Stimulated activated CD4-positive, alpha-beta T cell treated with anti-CD3 and anti-CD28 coated beads, Interleukin-12 subunit alpha, Interleukin-12 subunit beta, amount 100 ng/mL, for 24 hours (primary cell): ENCODE measurements around the gene AP2A2.
"Not testable (repeated sequence)": the region's sequence is repeated elsewhere in the genome, so short reads cannot be mapped to it uniquely, and the experiment has no call there.

Experiments used
- DNase-seq, 2 experiments: peaks; one replicate each; pipeline ENCODE4 v3.0.0-alpha.2; 2020; ENCODE audit warnings: low read depth in 2 of 2

Gene AP2A2

DNA sequence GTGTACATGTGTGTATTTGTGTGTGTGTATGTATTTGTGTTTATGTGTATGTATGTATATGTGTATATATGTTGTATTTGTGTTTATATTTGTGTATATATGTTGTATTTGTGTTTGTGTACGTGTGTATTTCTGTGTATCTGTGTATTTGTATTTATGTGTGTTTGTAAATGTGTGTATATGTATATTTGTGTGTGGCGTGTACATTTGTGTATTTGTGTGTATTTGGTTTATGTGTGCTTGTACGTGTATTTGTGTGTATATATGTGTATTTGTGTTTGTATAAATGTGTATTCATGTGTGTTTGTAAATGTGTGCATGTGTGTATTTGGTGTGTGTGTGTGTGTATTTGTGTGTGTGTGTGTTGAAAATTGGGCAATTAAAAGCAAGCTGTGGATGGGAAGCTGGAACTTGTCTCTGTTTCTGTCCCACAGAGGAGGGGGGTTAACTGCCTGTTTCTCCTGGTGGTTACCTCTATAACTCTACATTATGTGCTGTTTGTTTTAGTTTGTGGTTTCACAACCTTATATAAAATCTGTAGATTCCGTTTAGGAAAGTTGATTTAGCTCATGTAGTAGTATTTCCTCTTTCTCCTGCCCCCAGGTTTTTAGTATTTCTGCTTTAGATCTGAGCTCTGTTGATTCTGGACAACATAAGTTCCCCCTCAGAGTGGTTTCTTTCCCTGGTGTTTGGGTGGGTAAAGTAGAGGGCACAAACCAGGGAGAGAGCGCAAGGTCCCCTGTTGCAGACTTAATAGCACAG is 28.9 kb downstream of the AP2A2 start:
- DNase-seq = no peak

DNA sequence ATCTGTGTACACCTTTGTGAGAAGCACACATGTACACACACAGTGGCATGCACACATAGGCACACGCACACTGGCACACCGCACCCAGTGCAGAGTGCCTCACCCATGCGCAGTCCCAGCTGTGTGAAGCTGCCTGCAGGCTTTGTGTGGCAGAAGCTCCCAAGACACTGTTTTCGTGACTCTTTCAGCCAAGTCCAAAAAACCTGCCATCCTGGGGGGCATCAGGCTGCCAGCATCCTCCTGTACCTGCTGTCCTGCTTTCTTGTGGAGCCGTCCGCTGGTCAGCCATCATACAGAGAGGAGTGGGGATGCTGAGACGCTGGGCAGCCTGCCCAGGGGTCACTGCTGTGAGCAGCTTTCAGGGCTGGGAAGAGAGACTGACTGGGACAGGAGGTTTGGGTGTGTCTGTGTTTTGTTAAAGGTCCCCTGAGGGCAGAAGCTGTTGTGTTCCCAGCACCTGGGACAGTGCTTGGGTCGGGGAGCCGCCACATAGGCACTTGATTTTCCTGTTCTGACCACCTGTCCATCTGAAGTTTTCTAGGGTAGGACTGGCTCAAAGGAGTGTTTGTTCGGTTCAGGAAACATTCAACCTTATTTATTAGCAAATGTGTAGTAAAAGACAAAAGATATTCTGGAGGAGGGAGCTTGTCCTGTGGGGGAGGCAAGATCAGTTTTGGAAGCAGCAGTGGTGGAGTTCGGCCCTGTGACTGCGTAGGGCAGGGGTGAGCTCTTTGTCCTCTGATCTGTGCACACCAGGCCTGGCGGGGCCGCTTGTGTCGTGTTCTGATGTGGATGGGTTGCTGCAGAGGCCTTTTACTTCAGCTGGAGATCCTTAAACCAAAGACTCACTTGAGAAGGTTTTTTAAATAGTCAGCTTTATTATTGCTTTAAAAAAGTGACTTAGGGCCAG is 29.7 kb downstream of the AP2A2 start:
- no peak for DNase-seq

GRCh38 chr11:957212-957920 is 31.7 kb downstream of the AP2A2 start:
- DNase-seq = no peak

- DNase-seq = no peak
Measured at GRCh38 chr11:958101-958500, 32.4 kb downstream of the AP2A2 start.

- no peak for DNase-seq
Measured at GRCh38 chr11:959027-959426, 33.4 kb downstream of the AP2A2 start.

GRCh38 chr11:959608-960007 is 33.9 kb downstream of the AP2A2 start:
- no peak for DNase-seq

GRCh38 chr11:961310-961920 is 35.7 kb downstream of the AP2A2 start:
- DNase-seq = not testable (repeated sequence)

DNA sequence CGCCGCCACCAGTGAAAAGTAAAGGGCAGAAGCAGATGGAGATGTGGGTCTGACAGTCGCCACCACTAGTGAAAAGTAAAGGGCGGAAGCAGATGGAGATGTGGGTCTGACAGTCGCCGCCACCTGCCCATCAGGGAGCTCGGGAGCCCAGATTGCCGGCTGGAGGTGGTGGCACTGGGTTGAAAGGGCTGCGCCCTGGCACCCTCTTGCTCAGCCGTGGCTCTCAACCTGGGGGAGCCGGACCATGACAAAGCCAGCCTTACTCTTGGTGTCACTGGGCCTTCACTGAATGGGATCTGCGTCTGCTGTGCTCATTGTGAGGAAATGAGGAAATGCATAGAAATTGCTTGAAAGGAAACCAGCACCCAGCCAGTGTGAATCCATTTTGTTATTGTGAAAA is 36.3 kb downstream of the AP2A2 start:
- no peak for DNase-seq

DNA sequence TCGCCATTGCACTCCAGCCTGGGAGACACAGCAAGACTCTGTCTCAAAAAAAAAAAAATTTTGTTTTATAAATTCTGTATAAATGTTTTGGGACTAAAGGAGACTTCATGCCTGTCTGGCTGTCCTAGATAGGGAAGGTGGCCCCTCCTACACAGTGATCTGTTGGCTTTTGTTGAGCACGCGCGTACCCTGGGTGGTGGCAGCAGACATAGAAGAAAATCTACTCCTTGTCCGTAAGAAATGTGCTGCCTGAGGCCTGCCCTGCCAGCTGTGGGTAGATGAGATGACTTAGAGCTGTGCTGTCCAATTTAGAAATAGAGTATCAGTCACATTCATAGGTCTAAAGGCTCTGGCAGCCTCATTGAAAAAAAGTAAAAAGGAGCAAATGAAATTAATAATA is 37.0 kb downstream of the AP2A2 start:
- no peak for DNase-seq

- no peak for DNase-seq
Measured at GRCh38 chr11:963852-964251, 38.2 kb downstream of the AP2A2 start.

- DNase-seq = no peak
Measured at GRCh38 chr11:965206-965775, 39.6 kb downstream of the AP2A2 start.

DNA sequence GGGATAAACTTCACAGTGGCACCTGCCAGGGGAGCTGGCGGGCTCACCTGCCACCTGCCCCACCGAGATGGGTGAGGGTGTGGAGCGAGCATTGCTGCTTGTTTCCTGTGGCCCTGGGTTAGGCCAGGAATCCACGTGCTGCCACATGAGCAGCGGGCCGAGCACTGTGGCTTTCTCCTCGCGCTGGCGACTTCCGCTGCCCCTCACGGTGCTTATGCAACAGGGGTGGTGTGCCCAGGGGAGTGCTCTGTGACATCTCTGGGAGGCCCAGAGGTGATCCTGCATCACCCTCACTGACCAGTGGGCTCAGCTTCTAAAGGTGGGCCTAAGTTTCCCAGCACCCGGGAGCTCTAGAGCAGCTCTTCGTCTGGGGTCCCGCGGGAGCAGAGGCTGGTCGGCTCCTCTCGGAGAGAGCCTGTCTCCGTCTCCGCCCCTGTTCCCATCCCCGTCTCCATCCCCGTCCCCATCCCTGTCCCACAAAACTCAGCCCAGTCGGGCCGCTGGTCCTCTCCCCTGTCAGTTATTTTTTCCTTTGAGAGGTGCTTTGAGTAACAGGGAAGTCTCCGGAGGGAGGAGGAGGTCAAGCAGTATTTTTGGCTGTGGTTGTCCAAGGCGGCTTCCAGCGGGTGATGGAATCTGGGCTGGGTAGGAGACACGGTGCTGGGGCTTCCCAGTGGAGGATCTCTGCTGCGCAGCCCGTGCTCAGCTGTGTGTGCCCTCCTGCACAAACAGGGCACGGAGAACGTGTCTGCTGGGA is 42.5 kb downstream of the AP2A2 start:
- no peak for DNase-seq

- DNase-seq = no peak
Measured at GRCh38 chr11:968822-969221, 43.2 kb downstream of the AP2A2 start.

- DNase-seq = no peak
Measured at GRCh38 chr11:969651-970205, 44.1 kb downstream of the AP2A2 start.

DNA sequence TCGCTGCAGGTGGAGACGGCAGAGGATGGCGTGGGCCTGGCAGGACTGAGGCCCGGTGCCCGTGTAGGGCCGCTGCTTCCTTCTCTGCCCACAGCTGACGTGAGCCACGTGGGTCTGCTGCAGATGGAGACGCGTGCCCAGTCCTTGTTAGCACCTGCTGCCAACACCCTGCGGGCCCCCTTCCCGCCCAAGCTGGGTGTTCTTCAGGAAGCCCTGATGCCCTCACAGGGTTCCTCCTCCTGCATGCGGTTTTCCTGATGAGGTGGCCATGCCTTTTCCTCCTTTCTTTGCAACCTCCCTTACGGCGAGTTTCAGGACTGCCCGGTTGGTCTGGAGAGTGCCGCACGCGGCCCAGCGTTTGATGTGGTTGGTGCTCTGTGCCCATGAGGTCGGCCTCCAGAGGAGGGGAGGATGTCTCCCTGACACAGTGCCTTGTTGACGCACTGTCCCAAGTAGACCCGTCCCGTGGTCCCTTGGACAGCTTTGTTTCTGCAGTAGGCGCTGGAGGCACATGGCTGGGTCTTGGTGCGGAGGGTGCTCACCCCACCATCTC is 44.7 kb downstream of the AP2A2 start:
- DNase-seq = no peak

DNA sequence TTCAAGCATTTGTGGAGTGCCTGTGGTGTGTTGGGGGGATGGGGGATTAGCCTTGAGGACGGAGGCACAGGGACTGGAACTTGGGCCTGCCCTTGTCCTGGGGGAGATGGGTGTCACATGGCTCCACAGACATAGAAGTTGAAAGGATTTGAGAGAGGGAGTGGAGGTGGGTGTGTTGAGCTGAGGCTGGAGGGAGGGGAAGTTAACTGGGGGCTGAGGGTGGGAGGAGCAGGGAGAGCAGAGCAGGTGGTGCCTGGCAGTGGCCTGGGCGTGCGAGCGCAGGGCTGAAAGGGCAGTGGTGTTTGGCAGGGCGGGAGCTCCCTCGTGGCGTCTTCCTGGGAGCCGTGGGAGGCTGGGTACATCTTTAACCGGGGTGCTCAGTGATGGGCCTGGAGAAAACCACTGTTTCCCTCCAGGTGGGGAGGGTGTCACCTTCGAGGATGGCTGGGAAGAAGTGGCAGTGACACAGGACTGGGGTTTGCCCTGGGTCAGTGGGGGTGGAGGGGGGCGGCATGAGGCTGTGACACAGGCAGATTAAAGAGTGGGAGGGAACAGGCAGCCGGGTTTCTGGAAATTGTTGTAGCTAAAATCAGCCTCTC is 45.5 kb downstream of the AP2A2 start:
- DNase-seq = no peak

DNA sequence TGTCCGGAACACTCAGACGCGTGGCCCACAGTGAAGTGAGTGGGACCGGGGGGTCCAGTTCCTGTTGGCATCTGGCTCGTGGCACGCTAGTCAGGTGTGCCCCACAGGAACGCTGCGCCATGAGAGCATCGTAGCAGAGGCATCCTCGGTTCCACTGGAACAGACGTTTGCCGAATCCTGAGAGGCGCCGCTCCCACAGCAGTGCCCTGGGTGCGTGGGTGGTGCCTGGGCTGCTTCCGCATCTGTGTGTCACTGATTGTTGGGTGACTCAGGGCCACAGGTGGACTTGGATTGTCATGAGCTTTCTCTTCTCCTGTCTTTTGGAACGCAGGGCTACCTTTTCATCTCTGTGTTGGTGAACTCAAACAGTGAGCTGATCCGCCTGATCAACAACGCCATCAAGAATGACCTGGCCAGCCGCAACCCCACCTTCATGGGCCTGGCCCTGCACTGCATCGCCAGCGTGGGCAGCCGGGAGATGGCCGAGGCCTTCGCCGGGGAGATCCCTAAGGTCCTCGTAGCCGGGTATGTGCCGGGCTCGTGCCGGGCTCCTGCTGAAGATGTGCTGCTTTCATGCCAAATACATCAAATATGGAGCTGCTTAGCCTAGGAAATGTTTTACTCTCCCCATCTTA is 46.2 kb downstream of the AP2A2 start:
- DNase-seq = no peak

DNA sequence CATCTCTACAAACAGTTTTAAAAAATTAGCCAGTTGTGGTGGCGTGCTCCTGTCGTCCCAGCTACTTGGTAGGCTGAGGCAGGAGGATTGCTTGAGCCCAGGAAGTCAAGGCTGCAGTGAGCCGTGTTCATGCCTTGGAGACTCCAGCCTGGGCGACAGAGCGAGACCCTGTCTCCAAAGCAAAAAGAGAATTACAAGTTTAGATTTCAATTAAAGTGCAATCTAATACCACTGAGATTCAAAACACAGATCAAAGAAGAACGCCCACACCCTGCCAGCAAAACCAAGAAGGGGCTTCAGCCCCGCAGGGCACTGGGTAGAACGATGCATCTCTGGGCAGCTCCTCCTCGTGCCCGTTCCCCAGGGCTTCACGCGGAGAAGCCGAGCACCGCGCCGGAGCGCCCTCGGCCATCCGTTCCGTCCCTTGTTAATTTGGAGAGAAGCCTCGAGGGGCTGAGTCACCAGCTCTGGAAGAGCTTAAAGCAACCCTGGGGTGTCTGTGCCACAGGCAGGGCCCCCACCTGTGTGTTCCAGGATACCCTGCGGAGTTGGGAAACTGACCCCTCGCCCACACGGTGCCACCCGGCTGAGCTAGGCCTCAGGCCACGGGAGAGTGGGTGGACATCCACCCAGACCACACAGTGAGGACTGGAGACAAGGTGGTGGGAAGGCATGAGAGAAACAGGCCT is 47.0 kb downstream of the AP2A2 start:
- DNase-seq = no peak

GRCh38 chr11:973237-973636 is 47.6 kb downstream of the AP2A2 start:
- DNase-seq = no peak
